Measurements from ENCODE around the gene RAVER1.
A peak's percentile ranks its signal among the peaks of the same experiment; 100 is the strongest.
"Not testable (repeated sequence)": the region's sequence is repeated elsewhere in the genome, so short reads cannot be mapped to it uniquely, and the experiment has no call there.

The RAVER1 gene

GRCh38 chr19:10289167-10289835 lies 44.0 kb downstream of the RAVER1 start:
- DNase-seq: peak; percentile 84

DNA sequence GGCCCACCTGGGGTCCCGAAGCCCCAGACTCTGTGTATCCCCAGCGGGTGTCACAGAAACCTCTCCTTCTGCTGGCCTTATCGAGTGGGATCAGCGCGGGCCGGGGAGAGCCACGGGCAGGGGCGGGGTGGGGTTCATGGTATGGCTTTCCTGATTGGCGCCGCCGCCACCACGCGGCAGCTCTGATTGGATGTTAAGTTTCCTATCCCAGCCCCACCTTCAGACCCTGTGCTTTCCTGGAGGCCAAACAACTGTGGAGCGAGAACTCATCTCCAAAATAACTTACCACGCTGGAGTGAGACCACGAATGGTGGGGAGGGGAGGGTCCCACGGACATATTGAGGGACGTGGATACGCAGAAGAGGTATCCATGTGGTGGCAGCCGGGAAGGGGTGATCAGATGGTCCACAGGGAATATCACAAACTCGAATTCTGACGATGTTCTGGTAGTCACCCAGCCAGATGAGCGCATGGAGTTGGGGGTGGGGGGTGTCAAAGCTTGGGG lies 44.6 kb downstream of the RAVER1 start:
- DNase-seq: peak; percentile 33

- DNase-seq: peak; percentile 74
Measured at GRCh38 chr19:10286803-10287737, 46.3 kb downstream of the RAVER1 start, which contains the start of gene ICAM4. Gene ICAM4, plus strand, starts transcription at chr19:10286955. Its CDS starts 58 bp downstream, at chr19:10287013.

- DNase-seq: no peak
Measured at GRCh38 chr19:10285393-10285792, 47.9 kb downstream of the RAVER1 start.

DNA sequence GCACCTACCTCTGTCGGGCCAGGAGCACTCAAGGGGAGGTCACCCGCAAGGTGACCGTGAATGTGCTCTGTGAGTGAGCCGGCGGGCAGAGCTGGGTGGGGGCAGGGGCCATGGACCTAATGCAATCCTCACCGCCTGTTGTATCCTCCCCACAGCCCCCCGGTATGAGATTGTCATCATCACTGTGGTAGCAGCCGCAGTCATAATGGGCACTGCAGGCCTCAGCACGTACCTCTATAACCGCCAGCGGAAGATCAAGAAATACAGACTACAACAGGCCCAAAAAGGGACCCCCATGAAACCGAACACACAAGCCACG lies 48.4 kb downstream of the RAVER1 start:
- DNase-seq: no peak

GRCh38 chr19:10284065-10284959 lies 49.0 kb downstream of the RAVER1 start:
- no peak for DNase-seq

DNA sequence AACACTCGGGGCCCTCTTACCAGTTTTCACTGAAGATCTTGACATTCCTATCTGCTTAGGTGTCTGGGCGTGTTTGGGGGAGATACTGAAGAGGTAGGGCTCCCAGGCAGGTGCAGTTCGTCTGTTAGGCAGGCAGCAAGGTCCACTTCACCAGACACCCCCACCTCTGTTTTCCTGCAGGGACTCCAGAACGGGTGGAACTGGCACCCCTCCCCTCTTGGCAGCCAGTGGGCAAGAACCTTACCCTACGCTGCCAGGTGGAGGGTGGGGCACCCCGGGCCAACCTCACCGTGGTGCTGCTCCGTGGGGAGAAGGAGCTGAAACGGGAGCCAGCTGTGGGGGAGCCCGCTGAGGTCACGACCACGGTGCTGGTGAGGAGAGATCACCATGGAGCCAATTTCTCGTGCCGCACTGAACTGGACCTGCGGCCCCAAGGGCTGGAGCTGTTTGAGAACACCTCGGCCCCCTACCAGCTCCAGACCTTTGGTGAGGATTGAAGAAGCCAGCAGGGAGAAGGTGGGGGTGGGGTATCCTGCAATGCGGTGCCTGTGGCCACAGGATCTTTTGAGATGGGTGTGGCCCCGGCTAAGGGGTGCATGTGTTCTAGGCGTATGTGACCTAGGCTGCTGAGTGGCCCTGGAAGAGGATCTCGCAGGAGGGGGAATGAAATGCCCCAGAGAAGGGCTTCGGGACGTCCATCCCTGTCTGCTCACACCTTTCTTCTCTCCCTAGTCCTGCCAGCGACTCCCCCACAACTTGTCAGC lies 49.8 kb downstream of the RAVER1 start:
- no peak for DNase-seq

DNA sequence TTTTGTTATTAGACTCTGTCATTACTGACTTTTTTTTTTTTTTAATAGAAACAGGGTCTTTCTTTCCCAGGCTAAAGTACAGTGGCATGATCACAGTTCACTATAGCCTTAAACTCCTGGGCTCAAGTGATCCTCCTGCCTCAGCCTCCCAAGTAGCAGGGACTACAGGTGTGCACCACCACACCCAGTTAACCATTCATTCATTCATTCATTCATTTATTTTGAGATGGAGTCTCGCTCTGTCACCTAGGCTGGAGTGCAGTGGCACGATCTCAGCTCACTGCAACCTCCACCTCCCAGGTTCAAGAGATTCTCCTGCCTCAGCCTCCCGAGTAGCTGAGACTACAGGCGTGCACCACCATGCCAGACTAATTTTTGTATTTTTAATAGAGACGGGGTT lies 51.3 kb downstream of the RAVER1 start:
- not testable (repeated sequence) for DNase-seq

DNA sequence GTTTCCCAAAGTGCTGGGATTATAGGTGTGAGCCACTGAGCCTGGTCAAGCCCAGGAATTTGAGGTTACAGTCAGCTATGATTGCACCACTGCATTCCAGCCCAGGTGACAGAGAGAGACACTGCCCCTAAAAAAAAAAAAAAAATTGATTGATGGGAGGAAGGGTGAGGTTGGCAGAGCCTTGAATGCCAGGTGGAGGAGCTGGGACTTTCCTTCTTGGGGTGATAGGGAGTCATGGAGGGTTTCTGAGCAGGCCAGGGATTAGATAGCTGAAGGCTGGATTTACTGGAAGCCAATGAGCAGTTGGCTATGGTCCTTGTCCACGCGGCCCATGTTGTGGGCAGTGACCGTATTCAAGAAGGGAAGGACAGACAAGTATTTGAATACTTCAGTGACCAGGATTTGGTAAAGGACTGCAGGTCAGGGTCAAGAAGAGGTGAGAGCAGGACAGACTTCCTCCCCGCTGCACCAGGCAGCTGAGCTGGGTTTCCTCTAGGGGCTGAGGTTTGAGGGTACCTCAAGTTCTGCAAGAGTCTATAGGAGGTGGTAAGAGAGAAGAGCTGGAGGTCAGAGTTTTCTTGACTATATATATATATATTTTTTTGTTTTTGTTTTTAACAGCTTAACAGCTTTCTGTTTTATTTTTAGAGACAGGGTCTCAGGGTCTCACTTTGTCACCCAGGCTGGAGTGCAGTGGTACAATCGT lies 53.4 kb downstream of the RAVER1 start:
- no peak for DNase-seq

DNA sequence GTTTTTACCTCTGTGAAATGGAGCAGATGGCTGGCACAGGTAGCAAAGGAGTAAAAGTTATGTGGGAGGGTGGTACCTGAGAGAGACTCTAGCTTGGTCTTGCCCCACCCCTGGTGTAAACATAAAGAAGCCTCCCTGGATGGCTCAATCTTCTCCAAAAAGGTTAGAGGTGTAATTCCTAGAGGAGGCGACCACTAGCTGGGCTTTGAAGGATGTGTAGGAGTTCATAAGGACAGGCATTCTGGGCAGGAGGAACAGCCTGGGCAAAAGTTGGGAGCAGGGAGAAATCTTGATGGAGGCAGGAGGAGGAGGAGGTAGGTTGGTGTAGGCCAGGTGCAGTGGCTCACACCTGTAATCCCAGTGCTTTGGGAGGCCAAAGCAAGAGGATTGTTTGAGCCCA lies 54.4 kb downstream of the RAVER1 start:
- DNase-seq: no peak

DNA sequence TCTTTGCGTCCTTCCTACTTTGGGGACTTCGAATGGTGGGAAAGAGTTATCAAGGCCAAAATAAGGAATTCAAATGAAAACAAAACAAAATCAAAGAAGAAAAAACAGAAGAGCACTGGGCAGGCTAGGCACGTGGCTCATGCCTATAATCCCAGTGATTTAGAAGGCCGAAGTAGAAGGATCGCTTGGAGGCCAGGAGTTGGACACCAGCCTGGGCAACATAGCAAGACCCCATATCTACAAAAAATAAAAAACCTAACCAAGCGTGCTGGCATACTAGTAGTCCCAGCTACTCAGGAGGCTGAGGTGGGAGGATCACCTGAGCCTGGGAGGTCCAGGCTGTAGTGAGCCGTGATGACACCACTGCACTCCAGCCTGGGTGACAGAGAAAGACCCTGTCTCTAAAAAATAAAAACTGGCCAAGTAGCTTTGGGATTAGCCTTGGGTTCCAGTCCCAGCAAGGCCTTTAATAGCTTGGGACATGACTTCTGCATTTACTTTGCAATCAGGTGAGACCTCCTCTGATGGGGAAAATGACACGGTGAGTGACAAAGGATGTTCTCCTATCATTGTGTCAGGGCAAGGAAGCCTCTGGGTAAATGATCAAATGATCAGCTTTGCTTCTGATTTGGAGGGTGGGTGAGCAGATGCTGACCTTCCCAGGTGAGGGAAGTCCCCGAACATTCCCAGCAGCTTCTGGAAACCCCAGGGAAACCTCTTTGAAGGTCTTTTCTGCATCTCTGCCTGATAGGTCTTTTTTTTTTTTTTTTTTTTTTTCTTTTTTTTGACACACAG lies 55.3 kb downstream of the RAVER1 start:
- no peak for DNase-seq

- no peak for DNase-seq
Measured at GRCh38 chr19:10274589-10274988, 58.7 kb downstream of the RAVER1 start.

GRCh38 chr19:10271543-10272086 lies 61.7 kb downstream of the RAVER1 start:
- DNase-seq: no peak

DNA sequence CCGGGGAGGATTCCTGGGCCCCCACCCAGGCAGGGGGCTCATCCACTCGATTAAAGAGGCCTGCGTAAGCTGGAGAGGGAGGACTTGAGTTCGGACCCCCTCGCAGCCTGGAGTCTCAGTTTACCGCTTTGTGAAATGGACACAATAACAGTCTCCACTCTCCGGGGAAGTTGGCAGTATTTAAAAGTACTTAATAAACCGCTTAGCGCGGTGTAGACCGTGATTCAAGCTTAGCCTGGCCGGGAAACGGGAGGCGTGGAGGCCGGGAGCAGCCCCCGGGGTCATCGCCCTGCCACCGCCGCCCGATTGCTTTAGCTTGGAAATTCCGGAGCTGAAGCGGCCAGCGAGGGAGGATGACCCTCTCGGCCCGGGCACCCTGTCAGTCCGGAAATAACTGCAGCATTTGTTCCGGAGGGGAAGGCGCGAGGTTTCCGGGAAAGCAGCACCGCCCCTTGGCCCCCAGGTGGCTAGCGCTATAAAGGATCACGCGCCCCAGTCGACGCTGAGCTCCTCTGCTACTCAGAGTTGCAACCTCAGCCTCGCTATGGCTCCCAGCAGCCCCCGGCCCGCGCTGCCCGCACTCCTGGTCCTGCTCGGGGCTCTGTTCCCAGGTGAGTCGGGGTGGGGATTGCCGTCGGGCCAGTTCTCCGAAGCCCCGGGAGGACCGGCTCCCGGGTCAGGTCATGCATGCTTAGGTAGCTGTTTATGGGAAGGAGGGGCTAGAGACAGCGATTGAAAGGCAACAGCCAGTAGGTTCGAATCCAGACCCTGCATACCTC lies 62.5 kb downstream of the RAVER1 start, which contains the start of gene ICAM1:
TSS of gene ICAM1 (plus strand) at position 505 of the 779 bp plus-strand sequence. CDS start at position 545, 40 bp downstream.
- DNase-seq: peak; percentile 5

DNA sequence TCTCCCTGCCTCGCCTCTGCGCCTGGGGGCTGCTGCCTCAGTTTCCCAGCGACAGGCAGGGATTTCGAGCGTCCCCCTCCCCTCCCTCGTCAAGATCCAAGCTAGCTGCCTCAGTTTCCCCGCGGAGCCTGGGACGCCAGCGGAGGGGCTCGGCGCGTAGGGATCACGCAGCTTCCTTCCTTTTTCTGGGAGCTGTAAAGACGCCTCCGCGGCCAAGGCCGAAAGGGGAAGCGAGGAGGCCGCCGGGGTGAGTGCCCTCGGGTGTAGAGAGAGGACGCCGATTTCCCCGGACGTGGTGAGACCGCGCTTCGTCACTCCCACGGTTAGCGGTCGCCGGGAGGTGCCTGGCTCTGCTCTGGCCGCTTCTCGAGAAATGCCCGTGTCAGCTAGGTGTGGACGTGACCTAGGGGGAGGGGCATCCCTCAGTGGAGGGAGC lies 63.1 kb downstream of the RAVER1 start:
- no peak for DNase-seq

DNA sequence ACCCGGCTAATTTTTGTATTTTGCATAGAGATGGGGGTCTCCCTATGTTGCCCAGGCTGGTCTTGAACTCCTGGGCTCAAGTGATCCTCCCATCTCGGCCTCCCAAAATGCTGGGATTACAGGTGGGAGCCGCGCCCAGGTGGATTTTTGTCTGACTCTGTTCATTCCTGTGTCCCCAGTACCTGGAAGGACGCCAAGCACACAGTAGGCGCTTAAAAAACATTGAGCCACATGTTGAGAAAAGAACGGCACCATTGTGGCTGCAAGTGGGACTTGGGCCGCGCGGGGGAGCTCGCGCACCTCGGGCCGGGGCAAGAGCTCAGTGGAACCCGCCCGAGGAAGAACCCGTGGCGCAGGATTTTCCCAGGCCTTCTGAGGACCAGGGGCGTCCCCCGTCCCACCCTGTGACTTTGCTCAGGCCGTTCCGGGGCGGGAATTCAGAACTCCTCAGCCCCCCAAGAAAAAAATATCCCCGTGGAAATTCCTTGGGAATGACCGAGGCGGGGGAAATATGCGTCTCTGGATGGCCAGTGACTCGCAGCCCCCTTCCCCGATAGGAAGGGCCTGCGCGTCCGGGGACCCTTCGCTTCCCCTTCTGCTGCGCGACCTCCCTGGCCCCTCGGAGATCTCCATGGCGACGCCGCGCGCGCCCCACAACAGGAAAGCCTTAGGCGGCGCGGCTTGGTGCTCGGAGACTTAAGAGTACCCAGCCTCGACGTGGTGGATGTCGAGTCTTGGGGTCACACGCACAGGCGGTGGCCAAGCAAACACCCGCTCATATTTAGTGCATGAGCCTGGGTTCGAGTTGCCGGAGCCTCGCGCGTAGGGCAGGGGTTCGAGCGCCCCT lies 63.8 kb downstream of the RAVER1 start:
- DNase-seq: peak; percentile 57

- no peak for DNase-seq
Measured at GRCh38 chr19:10268071-10268470, 65.3 kb downstream of the RAVER1 start.

- no peak for DNase-seq
Measured at GRCh38 chr19:10266706-10267105, 66.6 kb downstream of the RAVER1 start.
